B cell (primary cell): Measurements from ENCODE around the gene PTCD2.

Source experiments
- EZH2 ChIP-seq: IDR thresholded peaks from 2 replicates; pipeline ENCODE4 v1.6.1; 2012; ENCODE audit warnings: borderline replicate concordance, low read depth, mild to moderate bottlenecking, moderate library complexity, low read length; ENCODE audit not compliant: insufficient read depth, poor library complexity, severe bottlenecking
- TF ChIP-seq, protein P1 (sequence below): fragments of 200-600 bp; IDR thresholded peaks from one replicate; pipeline ENCODE4 v1.8.0; 2022; ENCODE audit warnings: antibody characterized with exemption, mild to moderate bottlenecking

DNA sequence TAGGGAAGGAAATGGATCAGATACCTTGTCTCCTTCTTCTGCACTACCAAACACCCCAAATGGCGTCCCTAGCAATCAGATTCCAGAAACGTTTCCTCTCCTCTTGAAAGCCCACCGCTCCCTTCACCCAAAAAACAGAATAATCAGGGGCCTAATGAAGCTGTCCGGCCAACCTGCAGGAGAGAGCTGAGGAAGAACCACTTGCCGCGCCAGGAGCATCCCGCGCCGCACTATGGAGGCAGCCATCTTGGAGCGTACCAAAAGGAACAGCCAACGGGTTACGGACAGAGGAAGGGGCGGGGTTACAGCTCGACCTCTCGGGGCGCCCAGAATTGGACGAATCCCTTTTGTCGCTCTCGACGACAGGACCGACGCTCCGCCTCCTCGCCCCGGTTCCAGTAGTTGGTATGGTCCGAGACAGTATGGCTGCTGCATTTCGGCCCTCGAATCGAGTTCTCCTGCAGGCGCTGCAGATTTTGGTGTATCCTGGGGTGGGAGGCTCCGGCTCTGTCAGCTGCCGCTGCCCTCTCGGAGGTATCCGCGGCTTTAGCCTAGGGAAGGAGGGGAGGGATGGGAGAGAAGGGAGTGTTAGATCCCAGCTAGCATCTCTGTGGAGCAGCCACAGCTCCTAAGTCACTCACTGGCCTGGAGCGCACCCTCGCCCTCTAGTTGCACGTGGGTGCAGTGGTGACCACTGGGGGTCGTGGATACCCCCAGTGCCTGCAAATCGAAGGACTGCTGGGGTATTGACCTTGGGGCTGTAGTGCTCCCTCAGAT lies at the start of gene PTCD2, which contains the start of gene MRPS27:
- TF ChIP-seq, protein P1, sequence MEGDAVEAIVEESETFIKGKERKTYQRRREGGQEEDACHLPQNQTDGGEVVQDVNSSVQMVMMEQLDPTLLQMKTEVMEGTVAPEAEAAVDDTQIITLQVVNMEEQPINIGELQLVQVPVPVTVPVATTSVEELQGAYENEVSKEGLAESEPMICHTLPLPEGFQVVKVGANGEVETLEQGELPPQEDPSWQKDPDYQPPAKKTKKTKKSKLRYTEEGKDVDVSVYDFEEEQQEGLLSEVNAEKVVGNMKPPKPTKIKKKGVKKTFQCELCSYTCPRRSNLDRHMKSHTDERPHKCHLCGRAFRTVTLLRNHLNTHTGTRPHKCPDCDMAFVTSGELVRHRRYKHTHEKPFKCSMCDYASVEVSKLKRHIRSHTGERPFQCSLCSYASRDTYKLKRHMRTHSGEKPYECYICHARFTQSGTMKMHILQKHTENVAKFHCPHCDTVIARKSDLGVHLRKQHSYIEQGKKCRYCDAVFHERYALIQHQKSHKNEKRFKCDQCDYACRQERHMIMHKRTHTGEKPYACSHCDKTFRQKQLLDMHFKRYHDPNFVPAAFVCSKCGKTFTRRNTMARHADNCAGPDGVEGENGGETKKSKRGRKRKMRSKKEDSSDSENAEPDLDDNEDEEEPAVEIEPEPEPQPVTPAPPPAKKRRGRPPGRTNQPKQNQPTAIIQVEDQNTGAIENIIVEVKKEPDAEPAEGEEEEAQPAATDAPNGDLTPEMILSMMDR, result no peak
- no peak for TF ChIP-seq EZH2
